Ecto neural progenitor cell (in vitro differentiated cells): ENCODE results near the gene BANP.
"Not testable (repeated sequence)": the region's sequence is repeated elsewhere in the genome, so short reads cannot be mapped to it uniquely, and the experiment has no call there.

Experiments
- DNase-seq: peaks from one replicate; pipeline ENCODE4 v3.0.0-alpha.2; 2018; ENCODE audit warnings: low spot score

The BANP gene

DNA sequence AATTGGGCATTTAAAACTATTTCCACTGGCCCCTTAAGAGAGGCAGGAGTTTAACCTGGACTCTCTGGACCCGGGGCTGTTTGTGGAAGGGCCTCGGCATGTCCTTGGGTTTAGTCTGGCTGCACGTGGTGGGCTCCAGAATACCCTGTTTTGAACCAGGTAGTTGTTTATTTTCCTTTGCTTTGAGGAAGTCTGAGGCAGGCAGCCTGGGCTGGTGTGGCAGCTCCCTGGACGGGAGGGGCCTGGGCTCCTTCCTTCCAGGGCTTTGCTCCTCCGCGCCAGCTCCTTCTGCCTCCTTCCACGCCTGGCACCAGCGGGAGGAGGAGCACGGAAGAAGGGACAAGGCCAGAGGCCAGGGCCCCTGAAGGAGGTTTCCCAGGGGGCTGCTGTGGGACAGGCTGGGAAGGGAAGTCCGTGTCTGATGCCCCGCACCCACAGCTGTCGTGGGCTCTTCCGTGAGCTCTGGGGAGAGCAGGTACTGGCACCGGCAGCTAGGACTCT lies 15.5 kb downstream of the BANP start:
- DNase-seq = no peak

DNA sequence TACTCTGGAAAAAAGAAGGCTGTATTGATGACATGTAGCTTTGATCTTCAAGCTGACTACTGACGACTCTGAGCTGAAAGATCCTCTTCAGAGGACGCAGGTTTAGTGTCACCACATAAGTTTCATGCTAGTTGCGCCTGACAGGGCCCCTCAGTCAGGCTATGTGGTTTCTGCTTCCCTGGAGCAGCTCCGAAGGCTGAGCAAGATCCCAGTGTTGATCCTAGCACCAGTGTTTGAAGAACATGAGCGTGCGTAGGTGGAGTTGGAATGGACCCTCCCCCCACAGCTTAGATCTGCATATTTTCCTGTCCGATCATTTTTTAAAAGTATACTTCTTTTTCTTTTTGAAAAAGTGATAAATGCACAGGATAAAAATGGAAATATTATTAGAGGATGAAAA lies 17.3 kb downstream of the BANP start:
- no peak for DNase-seq

DNA sequence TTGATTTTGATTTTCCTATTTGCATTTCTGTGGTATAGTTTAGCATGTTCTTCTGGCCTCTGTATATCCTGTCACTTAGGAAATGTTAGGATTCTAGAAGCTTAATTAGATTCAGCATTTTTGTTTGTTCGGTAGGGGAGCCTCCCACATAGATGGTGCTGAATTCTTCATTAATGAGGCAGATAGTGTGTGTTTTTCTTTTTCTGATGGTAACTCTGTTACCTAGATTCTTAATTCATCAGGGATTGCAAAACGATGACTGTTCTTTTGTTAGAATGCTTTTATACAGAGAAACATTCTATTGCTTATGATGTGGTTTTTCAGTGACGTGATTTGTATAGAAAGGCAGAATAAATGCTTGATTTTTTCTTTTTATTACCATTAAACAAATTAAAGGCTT lies 19.0 kb downstream of the BANP start:
- DNase-seq = no peak

DNA sequence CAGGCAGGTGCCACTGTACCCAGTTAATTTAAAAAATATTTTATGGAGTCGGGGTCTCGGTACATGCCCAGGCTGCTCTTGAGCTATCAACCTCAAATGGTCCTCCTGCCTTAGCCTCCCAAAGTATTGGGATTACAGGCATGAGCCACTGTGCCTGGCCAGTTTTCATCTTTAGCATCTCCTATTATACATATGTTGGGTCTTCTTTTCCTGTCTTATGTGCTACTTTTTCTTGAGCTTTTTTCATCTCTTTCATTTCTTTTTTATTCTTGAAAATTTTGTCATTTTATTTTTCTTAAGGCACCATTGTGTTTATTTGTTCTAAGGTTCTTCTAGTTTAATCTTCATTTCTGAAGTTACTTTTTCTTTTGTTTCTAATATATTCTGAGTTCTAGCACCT lies 20.7 kb downstream of the BANP start:
- no peak for DNase-seq

DNA sequence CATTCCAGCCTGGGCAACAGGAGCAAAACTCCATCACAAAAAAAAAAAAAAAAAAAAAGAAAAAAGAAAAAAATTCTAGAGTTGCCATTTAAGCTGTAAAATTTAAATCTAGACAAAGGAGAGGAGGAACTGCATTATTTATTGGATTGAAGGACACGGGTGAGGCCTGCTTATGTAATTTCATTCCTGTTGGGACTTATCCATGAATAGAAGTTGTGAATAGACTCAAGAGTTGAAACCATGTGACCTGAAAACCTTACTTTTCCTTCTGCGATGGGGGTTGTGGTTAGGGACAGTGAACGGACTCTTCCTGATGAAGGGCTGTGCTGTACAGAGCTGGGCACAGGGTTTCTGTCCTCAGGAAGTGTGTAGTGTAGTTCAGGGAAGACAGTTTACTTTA lies 22.5 kb downstream of the BANP start:
- no peak for DNase-seq

DNA sequence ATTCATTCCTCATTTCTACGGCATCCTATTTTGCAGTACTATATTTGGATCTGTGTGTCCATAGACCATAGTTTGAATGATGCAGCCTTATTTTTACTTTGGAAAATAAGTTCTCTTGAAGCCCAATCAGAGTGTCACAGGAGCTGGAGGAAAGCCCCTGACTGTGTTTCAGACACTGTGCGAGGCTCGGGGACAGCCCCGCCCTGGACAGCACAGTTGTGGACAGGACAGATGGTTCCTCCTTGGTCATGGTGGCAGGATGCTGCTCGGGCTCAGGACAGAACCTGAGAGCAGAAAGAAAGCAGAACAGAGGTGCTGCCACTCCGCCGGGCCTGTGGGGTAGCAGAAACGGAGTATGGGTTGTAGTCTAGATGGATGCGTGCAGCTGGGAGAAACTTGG lies 22.9 kb downstream of the BANP start:
- DNase-seq = no peak

DNA sequence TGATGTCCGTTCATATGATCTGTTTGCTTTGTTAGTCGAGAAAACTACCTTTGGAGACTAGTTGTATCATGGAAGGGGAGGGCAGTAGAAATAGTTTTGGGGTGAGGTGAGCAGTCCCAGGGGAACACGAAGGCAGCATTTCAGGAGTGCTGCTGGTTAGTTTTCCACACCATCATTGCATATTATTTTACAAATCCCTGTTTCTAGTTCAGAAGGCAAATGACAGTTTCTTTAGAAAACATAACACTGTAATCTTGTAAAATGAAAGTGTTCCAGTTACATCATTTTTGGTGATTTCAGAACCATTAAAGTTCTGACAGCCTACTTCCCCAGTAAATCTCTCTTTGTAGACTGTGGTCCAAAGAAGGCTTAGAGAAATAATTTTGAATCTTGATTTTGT lies 25.4 kb downstream of the BANP start:
- DNase-seq = no peak

DNA sequence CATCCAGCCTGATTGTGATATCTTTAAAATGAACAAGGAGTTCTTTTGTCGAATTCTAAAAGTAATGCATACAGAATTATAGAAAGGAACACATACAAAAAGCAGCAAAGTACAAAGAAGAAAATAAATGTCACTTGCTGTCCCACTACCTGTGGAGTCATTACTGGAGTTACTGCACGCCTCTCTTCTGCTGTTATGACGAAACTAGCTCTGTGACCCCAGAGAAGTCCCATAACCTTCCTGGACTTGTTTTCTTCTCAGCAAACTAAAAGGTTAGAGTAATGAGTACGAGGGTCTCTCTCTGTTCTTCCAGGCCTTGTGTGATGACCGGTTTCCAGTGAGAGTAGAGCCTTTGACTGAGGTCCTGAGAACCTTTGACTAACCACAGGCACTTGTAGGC lies 26.9 kb downstream of the BANP start:
- DNase-seq = no peak

DNA sequence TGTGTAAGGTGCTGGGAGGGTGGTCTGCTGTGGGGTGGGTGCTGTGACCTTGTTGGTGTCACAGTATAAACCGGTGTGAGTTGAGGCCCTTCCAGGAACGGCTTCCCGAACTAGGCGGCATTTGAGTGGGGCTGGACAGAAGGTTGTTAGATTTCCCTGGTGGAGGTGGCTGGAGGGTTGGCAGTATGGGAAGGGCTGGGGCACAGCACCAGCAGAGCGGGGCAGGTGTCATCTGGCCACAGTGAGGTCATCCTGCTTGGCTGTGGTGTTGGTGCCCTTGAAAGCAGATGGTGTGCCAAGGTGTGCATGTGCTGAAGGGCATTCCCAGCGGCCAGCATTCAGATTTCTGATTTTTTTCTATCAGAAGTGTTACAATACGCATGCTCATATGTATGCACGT lies 28.1 kb downstream of the BANP start:
- DNase-seq = no peak

DNA sequence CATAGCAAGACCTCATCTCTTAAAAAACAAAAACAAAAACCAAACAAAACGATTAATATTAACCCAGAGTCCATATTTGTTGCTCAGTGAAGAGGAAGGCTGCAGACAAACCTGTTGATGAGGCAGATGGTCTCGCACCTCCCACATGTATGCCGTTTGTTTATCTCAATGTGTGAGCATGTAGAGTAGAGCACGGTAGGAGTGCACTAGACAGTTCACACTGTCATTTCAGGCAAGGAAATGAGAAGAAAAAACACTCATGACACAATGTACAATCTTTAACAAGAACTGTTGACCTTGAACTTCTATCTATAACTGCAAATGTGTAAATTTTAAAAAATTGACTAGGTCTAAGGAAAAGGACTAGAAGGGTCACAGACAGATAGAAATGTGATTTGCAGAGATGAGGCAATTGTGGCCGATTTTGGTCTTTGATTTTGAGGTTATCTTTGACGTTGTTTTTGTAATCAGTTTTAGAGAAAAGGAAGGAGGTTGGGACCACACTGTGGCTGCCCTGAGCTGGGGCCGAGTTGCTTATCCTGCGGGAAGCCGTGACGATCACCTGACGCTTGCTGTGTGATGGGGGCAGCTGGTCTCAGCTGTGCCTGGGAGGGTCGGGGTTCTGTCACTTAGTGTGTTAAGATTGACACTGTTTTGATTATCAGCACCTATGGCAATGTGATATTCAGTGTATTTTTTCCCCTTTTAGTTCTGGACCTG lies 28.8 kb downstream of the BANP start:
- DNase-seq = not testable (repeated sequence)

DNA sequence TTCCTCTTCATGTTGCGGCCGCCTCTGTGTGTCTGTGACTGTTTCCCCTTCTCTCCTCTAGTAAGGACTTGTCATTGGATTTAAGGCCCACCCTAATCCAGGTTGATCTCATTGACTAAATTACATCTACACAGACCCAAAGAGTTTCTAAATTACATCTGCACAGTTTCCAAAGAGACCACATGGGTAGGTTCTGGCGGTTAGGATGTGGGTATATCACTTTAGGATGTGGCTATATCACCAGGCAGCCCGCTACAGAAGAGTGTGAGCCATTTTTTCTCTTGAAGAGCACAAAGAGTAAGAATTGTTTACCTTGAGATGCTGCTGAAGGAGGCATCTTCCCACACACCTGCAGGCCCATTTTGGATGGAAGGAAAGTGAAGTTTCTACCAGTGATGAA lies 30.1 kb downstream of the BANP start:
- not testable (repeated sequence) for DNase-seq

DNA sequence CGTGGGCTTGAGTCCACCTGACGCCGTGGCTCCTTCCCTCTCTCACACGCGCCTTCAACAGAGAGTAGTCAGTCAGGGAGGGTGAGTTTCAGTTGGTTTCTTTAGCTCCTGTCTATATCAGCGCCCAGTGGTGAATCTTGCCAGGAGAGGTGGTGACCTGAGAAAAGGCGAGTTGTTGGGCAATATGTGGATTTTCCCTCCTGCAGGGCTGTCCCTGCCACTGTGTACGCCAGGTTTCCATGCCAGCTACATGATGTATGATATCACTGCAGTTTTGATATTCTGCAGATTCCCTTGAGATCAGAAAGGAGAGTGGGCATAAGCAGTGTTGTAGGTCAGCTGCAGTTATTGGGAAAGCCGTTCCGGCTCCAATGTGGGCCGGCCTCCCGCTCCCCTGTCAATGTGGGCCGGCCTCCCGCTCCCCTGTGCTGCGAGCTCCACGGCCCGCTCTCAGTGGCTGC lies 31.4 kb downstream of the BANP start:
- DNase-seq = no peak

DNA sequence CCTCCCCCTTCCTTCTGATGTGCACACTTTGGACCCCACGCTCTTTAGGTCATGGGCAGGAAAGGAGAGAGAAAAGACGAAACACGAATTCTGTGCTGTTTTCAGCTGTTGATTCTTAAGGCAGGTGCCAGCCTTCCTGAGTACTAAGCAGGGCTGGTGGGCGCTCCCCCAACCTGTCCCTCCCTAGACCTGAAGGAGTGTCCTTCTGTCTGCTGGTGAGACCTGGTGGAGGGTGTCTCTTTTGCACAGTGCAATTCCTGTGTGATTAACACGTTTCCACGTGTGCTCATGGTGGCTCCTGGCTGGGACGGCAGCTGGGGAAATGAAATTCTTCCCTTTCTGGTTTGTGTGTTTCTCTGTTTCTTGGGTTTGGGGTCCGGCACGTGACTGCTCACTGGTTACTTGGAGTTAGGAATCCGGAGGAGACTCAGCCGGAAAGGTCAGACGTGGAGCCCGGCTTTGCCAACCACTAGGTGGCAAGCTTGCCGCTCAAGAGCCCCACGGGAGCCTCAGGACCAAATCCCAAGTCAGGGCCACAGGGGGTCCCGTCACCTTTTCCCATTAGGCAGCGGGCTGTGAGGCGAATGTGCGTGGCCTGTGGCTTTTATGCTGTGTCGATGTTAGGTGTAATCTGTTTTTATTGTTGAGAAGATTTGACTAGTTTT lies 32.0 kb downstream of the BANP start:
- not testable (repeated sequence) for DNase-seq

DNA sequence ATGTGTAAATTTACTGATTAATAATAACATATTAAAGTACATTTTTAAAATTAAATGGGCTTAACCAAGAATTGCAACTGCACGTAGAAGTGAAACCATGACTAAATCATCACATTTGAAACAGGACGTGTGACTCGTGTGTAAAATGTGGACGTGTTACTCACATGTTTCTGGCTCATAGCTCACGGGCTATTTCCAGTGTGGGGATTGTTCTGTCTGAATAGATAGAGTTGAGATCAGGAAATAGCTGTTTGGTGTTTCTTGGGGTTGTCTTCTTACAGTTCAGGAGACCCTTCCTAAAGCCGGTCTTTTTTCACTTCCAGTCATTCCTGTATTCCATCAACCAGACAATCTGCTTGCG lies 32.5 kb downstream of the BANP start:
- DNase-seq = not testable (repeated sequence)

DNA sequence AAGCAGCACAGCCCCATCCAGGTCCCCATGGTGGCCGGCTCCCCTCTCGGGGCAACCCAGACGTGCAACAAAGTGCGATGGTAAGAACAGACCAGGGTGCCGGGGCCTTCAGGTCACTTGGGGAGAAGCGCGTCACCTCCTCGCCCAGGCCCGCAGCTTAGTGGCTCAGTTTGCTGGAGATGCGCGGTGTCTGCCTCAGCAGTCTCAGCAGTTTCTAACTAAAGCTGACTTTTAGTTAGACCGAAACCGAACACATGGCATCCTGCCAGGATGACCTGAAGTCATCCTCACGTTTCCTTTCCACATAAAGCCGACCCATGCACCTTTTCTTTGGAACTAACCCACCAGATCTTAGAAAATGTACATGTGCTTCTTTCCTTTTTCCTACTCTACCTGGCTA lies 32.9 kb downstream of the BANP start:
- not testable (repeated sequence) for DNase-seq

DNA sequence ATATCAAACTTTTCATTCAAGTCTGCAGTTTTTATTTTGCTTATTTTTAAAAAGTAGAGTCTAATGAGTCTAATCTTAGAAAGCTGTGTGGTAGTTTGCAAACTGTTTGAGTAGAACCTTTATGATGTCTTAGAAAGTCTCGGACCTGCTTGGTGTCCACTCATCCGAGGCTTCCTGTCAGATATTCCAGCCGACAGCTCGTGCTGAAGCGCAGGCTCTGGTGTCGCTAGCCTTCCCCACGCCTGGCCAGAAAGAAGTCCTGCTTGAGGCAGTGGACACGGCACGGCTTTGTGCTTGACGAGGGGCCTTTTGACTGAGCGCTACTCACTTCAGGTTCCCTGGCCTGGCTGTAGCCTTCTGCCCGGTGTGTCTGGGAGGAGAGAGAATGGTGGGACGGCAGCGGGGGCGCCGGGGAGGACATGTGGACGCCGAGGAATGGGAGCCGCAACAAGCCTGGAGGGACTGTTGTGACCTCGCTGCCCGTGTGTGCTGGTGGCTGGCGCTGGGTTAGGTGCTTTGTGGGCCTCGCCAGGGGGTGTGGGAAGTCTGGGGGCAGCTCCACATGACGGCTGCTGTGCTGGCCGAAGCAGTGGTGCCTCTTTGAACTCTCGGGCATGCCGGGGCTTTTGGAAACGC lies 33.5 kb downstream of the BANP start:
- no peak for DNase-seq

DNA sequence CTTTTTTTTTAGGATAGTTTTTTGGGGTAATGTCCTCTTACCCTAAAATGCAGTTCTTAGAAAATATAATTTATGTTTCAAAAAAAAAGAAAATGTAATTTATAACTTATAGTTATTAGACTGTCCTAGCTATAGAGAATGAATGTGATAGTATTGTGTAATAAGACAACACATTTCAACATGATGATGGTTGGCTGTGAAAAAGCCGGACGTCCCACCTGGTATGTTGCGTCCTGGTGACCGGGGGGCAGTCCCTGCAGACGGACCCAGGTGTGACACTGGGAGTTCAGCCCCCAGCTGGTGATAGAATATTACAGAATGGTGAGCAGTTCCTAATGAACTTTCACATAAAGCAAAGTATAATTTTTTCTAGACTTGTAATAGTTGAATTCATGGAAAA lies 34.3 kb downstream of the BANP start:
- not testable (repeated sequence) for DNase-seq

DNA sequence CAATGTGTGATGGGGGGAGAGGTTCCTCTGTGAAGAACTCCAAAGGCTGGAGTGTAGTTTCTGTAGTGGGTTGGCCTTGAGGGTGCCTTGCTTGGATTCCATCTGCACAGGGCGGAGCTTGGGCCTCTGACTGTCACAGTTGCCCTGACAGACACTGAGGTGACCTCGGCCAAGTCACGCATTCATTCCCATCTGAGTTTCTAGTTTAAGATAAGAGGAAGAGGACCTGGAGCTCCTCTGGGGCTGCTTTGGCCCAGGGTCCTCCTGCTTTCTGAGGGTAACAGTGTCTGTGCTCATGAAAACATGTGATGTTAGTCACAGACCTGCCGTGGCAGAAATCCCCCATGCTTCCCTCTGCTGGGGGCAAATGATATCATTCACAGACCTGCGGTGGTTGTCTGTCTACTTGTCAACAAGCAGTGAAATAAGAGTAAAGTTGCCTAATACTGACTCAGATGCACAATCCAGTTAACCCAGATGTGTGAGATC lies 35.2 kb downstream of the BANP start:
- not testable (repeated sequence) for DNase-seq

DNA sequence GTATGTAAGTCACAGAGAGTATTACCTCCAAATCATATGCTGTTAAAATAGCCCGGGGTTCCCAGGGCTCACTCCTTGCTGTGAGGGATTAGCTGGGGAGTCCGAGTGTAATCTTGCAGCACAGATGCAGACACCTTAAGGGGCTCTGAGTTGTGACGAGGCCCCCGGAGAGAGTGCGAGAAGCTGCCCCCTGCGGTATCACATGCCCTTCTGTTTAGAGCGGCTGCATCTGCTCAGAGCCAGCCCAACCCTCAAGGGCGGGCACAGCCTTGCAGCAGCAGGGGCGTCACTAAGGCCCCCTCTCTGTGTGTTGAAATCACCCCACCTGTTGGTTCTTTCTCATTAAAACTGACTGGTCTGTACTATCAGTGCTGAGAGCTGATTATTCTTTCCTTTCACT lies 37.4 kb downstream of the BANP start:
- not testable (repeated sequence) for DNase-seq

DNA sequence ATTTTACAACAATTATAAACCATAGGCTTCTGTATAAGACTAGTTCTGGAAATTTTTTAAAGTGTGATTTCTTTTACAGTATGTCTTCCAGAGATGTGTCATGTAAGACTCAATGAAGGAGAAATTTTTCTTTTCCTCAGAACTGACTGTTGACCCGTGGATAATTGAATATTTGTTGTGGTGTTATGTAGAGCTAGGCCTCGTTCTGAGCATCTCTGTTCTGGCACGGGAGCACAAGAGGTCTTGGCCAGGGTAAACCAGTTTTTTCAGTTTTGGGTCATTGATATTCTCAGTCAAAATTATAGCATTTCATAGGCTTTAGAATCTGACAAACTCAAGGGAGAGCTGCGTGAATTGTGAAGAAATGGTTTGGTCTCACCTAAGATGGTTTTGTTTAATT lies 39.0 kb downstream of the BANP start:
- DNase-seq = not testable (repeated sequence)

DNA sequence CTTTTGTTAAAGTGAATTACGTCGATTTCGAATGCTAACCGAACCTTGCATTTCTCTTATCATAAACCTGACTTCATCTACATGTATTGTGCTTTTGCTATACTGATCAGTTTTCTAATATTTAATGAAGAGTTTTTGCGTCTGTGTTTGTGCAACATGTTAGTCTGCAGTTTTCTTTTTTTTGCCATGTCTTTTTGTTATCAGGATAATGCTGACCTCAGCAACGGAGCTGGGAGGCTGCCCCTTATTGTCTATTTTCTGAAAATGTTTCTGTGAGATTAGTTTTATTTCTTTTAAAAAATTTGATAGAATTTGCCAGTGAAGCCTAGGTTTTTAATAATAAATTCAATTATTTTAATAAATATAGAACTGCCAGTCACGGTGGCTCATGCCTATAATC lies 40.9 kb downstream of the BANP start:
- not testable (repeated sequence) for DNase-seq

DNA sequence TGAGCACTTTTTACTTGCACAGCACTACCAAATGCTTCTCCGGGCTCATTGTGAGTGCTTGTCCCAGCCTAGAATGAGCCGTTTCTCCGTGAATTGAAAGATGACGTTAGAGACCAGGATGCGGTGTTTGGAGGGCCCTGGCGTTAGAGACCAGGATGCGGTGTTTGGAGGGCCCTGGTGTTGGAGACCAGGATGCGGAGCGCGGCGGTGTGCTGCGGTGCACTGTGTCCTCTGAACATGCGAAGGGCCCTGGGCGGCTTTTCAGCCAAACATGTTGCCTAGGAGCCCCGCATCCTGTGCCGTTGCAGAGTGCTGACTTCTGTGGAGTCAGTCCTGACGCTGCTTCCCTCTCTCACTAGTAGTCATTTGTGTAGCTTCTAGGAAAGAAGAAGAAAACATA lies 42.7 kb downstream of the BANP start:
- no peak for DNase-seq

DNA sequence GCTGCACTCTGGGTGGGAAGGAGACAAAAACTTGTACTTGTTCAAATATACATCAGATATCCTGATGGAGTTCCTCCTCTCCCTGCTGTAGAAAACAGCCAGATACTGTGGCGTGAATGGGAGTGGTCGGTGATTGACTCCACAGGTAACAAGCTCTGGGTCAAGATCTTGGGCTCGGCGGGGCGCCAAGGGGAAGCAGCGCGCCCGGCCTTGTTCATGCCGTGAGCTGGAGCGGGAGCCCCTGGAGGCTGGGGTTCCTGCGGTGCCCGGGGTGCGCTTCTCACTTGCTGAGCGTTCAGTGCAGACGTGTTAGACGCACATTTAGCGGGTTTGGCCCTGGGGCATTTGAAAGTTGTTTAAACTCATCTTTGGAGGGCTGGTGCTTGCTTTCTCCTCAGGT lies 44.4 kb downstream of the BANP start:
- DNase-seq = no peak
